OCI-LY7 (cell line): Measurements from ENCODE around the gene SLCO2B1. TPM values are rescaled to one million over a fixed set of nuclear protein-coding genes. Genes with fewer than 3 reads are reported as not detected.

Source experiments
- BruUV-seq: library from RNA; stranded (reverse); fragments of 400-500 nt; replicated peaks from 2 replicates; lab custom pipeline; 2021; lab: Mats Ljungman, UMichigan
- CTCF ChIA-PET: fragments of 300-600 bp; sonication (Branson Sonifier 250); formaldehyde crosslinking; loops from one replicate; lab custom pipeline; 2022; ENCODE audit warnings: antibody characterized with exemption; ENCODE audit not compliant: unreplicated experiment; lab: Charles Lee
- POLR2A ChIA-PET: fragments of 300-600 bp; sonication (Branson Sonifier 250); formaldehyde crosslinking; loops from one replicate; lab custom pipeline; 2022; ENCODE audit warnings: antibody characterized with exemption; lab: Charles Lee
- DNase-seq: peaks from one replicate; pipeline ENCODE4 v3.0.0-alpha.2; 2015; ENCODE audit warnings: low spot score
- H2AFZ ChIP-seq: fragments of 200-600 bp; sonication (generic), shearing (Covaris generic); 2 replicates; pipeline ENCODE4 v1.6.1; 2014; ENCODE audit warnings: mild to moderate bottlenecking, antibody characterized with exemption, low read length, moderate library complexity
- H3K27ac ChIP-seq: fragments of 200-600 bp; sonication (generic); 2 replicates; pipeline ENCODE4 v1.5.1; 2014; ENCODE audit warnings: mixed run types, low read depth, mild to moderate bottlenecking, moderate library complexity, low read length, inconsistent platforms; ENCODE audit not compliant: poor library complexity, severe bottlenecking
- H3K36me3 ChIP-seq: fragments of 200-600 bp; sonication (generic); 2 replicates; pipeline ENCODE4 v1.6.1; 2014; ENCODE audit warnings: mild to moderate bottlenecking, antibody characterized with exemption, low read length, moderate library complexity, mixed read lengths; ENCODE audit not compliant: insufficient read depth
- H3K4me1 ChIP-seq: fragments of 200-600 bp; sonication (generic); 2 replicates; pipeline ENCODE4 v1.5.1; 2014; ENCODE audit warnings: mild to moderate bottlenecking, low read length; ENCODE audit not compliant: insufficient read depth, poor library complexity, severe bottlenecking
- H3K4me2 ChIP-seq: fragments of 200-600 bp; sonication (generic); 2 replicates; pipeline ENCODE4 v1.6.1; 2014; ENCODE audit warnings: mild to moderate bottlenecking, low read length
- H3K4me3 ChIP-seq: fragments of 200-600 bp; sonication (generic); 2 replicates; pipeline ENCODE4 v1.5.1; 2014; ENCODE audit warnings: mild to moderate bottlenecking, low read depth, low read length; ENCODE audit not compliant: poor library complexity, severe bottlenecking
- H3K79me2 ChIP-seq: fragments of 200-600 bp; sonication (generic); 2 replicates; pipeline ENCODE4 v1.6.1; 2016; ENCODE audit warnings: low read depth, mild to moderate bottlenecking, low read length, moderate library complexity, mixed read lengths; ENCODE audit not compliant: insufficient read depth
- H3K9me2 ChIP-seq: fragments of 200-600 bp; sonication (generic); 2 replicates; pipeline ENCODE4 v1.6.1; 2016; ENCODE audit warnings: mild to moderate bottlenecking, low read length, mixed read lengths; ENCODE audit not compliant: insufficient read depth
- H3K9me3 ChIP-seq: fragments of 200-600 bp; sonication (generic); 2 replicates; pipeline ENCODE4 v1.6.1; 2014; ENCODE audit warnings: mild to moderate bottlenecking, mixed run types, low read length, mixed read lengths
- H4K20me1 ChIP-seq: fragments of 200-600 bp; sonication (generic); 2 replicates; pipeline ENCODE4 v1.6.1; 2014; ENCODE audit warnings: mild to moderate bottlenecking, antibody characterized with exemption, low read length, moderate library complexity, mixed read lengths; ENCODE audit not compliant: insufficient read depth
- EZH2phosphoT487 ChIP-seq: fragments of 200-600 bp; sonication (generic); IDR thresholded peaks from 2 replicates; pipeline ENCODE4 v1.6.1; 2018; ENCODE audit warnings: low read depth, borderline replicate concordance, mild to moderate bottlenecking, mixed run types, antibody characterized with exemption, low read length, moderate library complexity, mixed read lengths
- intact Hi-C: fragments of 100-400 bp; cut with micrococcal nuclease; formaldehyde crosslinking; loops from one replicate; pipeline ENCODE4 v1.10.0; 2022; ENCODE audit not compliant: unreplicated experiment
- total RNA-seq, 2 experiments: library from RNA; depleted of rRNA in 1 of 2; stranded (reverse); fragments of >200 nt in 1 of 2; shearing (Covaris generic) in 1 of 2; gene quantifications; 2 replicates each; pipeline ENCODE4 v1.2.3, GENCODE V29; 2014 to 2022
- TF ChIP-seq, protein P1 (sequence below): fragments of 200-600 bp; sonication (generic); conservative IDR thresholded peaks from 2 replicates; pipeline ENCODE4 v1.5.1; 2014; ENCODE audit warnings: mild to moderate bottlenecking, antibody characterized with exemption, low read length, moderate library complexity, mixed read lengths

Gene SLCO2B1
- total RNA-seq, 2 experiments from 2014 or later: 0.03 TPM; not detected in 1

DNA sequence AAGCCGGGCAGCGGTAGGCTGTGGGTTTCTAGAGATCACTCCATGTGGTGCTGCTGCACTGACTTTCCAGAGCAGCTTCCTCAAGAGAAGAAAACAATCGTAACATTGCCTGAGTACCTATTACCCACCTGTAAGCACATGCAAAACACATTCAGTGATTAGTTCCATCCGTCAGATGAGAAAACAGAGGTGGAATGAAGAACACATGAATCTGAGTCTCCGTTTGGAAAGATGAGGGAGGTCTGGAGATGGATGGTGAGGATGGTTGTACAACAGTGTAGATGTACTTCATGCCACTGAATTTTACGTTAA lies 7.5 kb upstream of the SLCO2B1 start:
- no TSS peak for BruUV-seq
- H3K27ac ChIP-seq: peak overlapping the region; percentile 69

DNA sequence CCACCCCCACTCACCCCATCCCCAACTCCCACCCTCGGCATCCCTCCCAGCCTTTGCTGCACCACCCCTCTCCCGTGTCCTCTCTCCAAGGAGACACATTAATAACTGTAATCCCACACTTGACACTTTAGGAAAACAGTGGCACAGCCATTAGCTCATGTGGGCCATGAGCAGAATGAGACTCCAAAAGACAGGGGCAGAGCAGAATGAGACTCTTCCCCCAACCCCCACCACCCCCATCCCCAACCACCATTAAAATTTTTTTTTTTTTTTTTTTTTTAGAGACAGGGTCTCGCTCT lies 6.2 kb upstream of the SLCO2B1 start:
- no TSS peak for BruUV-seq
- no peaks in the 10 kb centered on the region for H3K36me3 ChIP-seq
- ChIA-PET CTCF (interaction anchor here (1.2 kb wide), 1 partner anchor 52 kb away, joined by 3 read pairs; no protein-coding TSS in a partner anchor), POLR2A (interaction anchor here (0.9 kb wide), 1 partner anchor 10 kb away, joined by 3 read pairs; no protein-coding TSS in a partner anchor)
- H3K4me3 ChIP-seq: no peak overlapping the region
- H3K4me2 ChIP-seq: no peak overlapping the region
- no peaks in the 10 kb centered on the region for H3K9me3 ChIP-seq
- no peaks in the 10 kb centered on the region for H4K20me1 ChIP-seq
- H3K79me2 ChIP-seq: no peaks in the 10 kb centered on the region
- H3K4me1 ChIP-seq: peaks cover 60% of the 10 kb centered on the region
- H3K27ac ChIP-seq: no peak overlapping the region
- TF ChIP-seq, protein P1, sequence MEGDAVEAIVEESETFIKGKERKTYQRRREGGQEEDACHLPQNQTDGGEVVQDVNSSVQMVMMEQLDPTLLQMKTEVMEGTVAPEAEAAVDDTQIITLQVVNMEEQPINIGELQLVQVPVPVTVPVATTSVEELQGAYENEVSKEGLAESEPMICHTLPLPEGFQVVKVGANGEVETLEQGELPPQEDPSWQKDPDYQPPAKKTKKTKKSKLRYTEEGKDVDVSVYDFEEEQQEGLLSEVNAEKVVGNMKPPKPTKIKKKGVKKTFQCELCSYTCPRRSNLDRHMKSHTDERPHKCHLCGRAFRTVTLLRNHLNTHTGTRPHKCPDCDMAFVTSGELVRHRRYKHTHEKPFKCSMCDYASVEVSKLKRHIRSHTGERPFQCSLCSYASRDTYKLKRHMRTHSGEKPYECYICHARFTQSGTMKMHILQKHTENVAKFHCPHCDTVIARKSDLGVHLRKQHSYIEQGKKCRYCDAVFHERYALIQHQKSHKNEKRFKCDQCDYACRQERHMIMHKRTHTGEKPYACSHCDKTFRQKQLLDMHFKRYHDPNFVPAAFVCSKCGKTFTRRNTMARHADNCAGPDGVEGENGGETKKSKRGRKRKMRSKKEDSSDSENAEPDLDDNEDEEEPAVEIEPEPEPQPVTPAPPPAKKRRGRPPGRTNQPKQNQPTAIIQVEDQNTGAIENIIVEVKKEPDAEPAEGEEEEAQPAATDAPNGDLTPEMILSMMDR: no peak; the same call in 1 of the 2 replicates
- TF ChIP-seq EZH2phosphoT487: no peak
- intact Hi-C loops: loop anchor here (1.0 to 5.0 kb wide), 3 partner anchors 61 to 104 kb away; no protein-coding TSS in a partner anchor
- DNase-seq: no peak
- H3K9me2 ChIP-seq: no peaks in the 10 kb centered on the region
- H2AFZ ChIP-seq: no peak overlapping the region

More for the DNA sequence above, 7.5 kb upstream of the SLCO2B1 start:
- Histone ChIP-seq H3K9me3 (no peaks in the 10 kb centered on the region), H3K4me1 (peaks cover 60% of the 10 kb centered on the region), H3K4me2 (peak overlapping the region; percentile 77), H3K9me2 (no peaks in the 10 kb centered on the region), H2AFZ (peak overlapping the region; percentile 81), H3K79me2 (no peaks in the 10 kb centered on the region), H3K36me3 (no peaks in the 10 kb centered on the region), H4K20me1 (no peaks in the 10 kb centered on the region), H3K4me3 (peak overlapping the region; percentile 11)
- ChIA-PET POLR2A (interaction anchor here (0.6 to 0.7 kb wide), 3 partner anchors 70 to 438 kb away, joined by 3 to 5 read pairs (median 3); no protein-coding TSS in a partner anchor), CTCF (interaction anchor here (1.1 to 5.2 kb wide), 4 partner anchors 62 to 121 kb away, joined by 3 to 27 read pairs (median 8); no protein-coding TSS in a partner anchor)
- intact Hi-C loops: loop anchor here (5.0 kb wide), 1 partner anchor 96 kb away; no protein-coding TSS in a partner anchor
- DNase-seq: no peak
- TF ChIP-seq, protein P1: no peak
- TF ChIP-seq EZH2phosphoT487: no peak

DNA sequence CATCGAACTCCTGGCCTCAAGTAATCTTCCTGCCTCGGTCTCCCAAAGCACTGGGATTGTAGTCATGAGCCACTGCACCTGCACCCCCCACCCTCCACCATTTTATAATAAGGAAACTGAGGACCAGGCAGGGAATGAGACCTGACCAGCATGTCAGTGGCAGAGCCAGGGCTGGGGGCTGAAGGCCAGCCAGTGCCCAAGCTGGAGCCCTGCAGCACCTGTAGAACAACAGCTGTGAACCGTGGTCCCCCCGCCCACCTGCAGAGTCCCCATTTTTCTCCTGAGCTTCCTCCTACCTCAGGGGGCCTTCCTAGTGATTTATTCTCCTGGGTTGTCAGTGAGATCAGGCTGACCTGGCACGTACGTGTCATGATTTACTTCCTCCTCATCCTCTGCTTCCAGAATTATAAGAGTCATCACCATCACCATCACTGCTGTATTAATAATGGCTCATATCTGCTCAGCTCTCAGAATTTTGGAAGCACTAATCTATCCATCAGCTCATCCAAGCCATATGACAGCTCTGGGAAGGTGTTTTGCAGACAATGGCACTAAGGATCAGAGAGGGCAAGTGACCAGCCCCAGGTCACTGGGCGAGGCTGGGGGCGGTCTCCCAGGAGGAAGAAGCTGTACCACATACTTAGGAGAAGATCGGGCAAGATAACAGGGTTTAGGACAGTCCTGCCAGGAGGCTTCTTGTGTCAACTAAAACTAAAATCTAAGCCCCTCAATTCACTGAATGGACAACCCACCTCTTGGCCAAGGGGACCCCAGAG lies 5.5 kb upstream of the SLCO2B1 start:
- ChIA-PET POLR2A (interaction anchor here (0.6 to 0.9 kb wide), 3 partner anchors 9 to 184 kb away, joined by 3 to 4 read pairs (median 3); no protein-coding TSS in a partner anchor), CTCF (no interaction called here)
- no peaks in the 10 kb centered on the region for H3K9me3 ChIP-seq
- H3K9me2 ChIP-seq: no peaks in the 10 kb centered on the region
- H3K36me3 ChIP-seq: no peaks in the 10 kb centered on the region
- H3K4me3 ChIP-seq: no peak overlapping the region
- no TSS peak for BruUV-seq
- H3K27ac ChIP-seq: no peak overlapping the region
- peaks cover 55% of the 10 kb centered on the region for H3K4me1 ChIP-seq
- H3K79me2 ChIP-seq: no peaks in the 10 kb centered on the region
- DNase-seq: no peak
- no peak for TF ChIP-seq EZH2phosphoT487
- TF ChIP-seq, protein P1: no peak
- no peak overlapping the region for H2AFZ ChIP-seq
- no peaks in the 10 kb centered on the region for H4K20me1 ChIP-seq
- intact Hi-C loops: no loop called here
- no peak overlapping the region for H3K4me2 ChIP-seq
